Measurements from ENCODE around the gene CFAP77. TPM values are rescaled to one million over a fixed set of nuclear protein-coding genes. Genes with fewer than 3 reads are reported as not detected.

The CFAP77 gene
- total RNA-seq, 1 donor from 2014 or later = not detected

DNA sequence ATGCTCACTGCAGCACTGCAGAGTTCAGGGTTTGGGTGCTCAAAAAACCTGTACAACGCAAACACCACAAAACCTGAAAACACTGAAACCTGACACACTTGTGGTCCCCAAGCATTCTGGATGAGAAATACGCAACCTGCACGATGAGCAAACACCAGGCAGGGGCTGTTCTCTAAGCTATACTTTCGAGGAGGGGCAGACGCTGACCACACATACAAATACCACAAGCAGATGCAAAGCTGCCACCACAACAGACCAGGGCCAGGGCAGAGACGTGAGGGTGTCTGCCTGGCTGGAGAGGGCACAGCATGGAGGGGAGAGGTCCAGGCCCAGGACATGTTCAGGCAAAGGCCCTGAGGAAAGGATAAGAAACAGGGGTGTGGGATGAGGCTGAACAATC is 195.4 kb downstream of the CFAP77 start:
- no peak overlapping the region for H3K4me3 Mint-ChIP-seq
- H3K27ac Mint-ChIP-seq = no peak overlapping the region
- no peaks in the 10 kb centered on the region for H3K9me3 Mint-ChIP-seq
- no peaks in the 10 kb centered on the region for H3K27me3 Mint-ChIP-seq (ENCODE audit: insufficient read depth)
- H3K4me1 Mint-ChIP-seq (ENCODE audit: low read depth) = no peaks in the 10 kb centered on the region
- intact Hi-C loops (cut with micrococcal nuclease) = no loop called here
- H3K36me3 Mint-ChIP-seq (ENCODE audit: low read depth) = peaks cover 15% of the 10 kb centered on the region
- no peak for DNase-seq (ENCODE audit: low spot score)

DNA sequence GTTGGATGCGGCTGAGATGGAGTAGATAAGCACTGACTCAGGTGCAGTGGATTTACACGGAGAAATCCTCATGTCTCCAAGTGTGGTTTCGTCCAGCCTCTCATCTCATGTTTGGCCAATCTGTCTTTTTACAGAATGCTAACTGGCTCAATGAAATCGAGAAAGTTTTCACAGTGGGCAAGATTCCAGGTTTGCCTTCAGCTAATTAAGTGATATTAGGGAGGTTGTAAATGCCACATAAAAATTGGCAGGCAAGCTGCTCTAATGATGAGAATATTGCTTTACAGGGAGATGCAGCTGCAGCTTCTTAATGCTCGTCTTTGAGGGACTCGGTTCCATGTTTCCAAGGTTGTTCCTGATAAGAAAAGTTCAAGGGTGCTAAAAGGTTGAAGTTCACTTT is 196.1 kb downstream of the CFAP77 start:
- H3K27ac Mint-ChIP-seq = no peak overlapping the region

DNA sequence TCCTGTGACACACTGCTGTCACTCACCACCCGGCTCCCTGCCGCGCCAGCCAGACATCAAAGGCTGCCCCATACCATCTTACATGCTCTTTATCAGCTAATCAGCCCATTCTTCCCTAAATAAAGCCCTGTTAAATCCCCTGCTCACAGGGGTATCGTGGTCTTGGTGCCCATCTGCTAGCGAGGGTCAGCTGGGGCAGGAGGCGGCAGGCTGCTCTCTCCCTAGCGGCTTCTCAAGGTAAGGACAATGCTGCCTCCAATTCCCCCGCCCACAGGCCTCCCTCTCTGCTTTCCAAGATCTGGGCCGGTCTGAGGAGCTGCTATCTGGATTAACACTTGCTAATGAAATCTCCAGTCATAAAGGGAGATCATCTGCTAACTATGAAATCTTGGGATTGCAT is 199.2 kb downstream of the CFAP77 start:
- DNase-seq (ENCODE audit: low spot score) = no peak
- intact Hi-C loops (cut with micrococcal nuclease) = no loop called here
- Mint-ChIP-seq H3K4me1 (ENCODE audit: low read depth) (no peaks in the 10 kb centered on the region), H3K36me3 (ENCODE audit: low read depth) (peaks cover 23% of the 10 kb centered on the region), H3K27me3 (ENCODE audit: insufficient read depth) (no peaks in the 10 kb centered on the region), H3K9me3 (no peaks in the 10 kb centered on the region), H3K27ac (no peak overlapping the region), H3K4me3 (no peak overlapping the region)

More for the DNA sequence above, 196.1 kb downstream of the CFAP77 start:
- Mint-ChIP-seq H3K4me3 (no peak overlapping the region), H3K9me3 (no peaks in the 10 kb centered on the region), H3K4me1 (ENCODE audit: low read depth) (no peaks in the 10 kb centered on the region), H3K27me3 (ENCODE audit: insufficient read depth) (no peaks in the 10 kb centered on the region), H3K36me3 (ENCODE audit: low read depth) (peaks cover 20% of the 10 kb centered on the region)
- intact Hi-C loops (cut with micrococcal nuclease) = no loop called here
- no peak for DNase-seq (ENCODE audit: low spot score)

DNA sequence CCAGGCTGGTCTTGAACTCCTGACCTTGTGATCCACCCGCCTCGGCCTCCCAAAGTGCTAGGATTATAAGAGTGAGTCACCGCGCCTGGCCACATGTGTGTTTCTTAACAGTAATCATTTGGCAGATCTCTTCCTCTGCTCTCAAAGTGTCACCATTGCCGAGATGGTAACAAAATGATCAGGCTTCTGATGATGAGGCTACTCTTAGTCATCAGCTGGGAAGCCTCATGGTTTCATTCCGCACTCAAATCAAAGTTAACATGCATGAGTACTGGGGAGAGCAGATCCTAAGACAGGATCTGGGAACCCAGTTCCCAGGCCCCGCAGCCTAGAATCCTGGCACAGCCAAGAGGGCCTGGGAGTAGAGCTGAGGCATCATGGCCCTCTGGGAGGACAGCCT is 199.8 kb downstream of the CFAP77 start:
- intact Hi-C loops (cut with micrococcal nuclease) = no loop called here
- peaks cover 29% of the 10 kb centered on the region for H3K36me3 Mint-ChIP-seq (ENCODE audit: low read depth)

DNA sequence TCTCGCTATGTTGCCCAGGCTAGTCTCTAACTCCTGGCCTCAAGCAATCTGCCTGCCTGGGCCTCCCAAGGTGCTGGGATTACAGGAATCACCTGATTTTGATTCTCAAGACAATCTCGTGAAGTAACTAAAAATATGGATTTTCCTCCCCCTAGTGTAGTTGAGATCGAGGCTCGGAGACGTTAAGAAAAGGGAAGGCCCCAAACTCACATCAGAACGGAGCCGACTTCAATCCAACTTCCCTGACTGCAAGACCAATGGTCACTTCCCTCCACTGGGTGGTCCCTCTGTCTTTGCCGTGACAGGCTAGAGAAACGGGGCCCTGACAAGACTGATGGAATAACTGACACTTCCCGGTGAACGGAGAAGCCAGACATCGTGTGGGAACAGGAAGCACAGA is 200.7 kb downstream of the CFAP77 start:
- no peak overlapping the region for H3K4me3 Mint-ChIP-seq
- H3K4me1 Mint-ChIP-seq (ENCODE audit: low read depth) = no peaks in the 10 kb centered on the region
- H3K27me3 Mint-ChIP-seq (ENCODE audit: insufficient read depth) = no peaks in the 10 kb centered on the region
- no peaks in the 10 kb centered on the region for H3K9me3 Mint-ChIP-seq
- DNase-seq (ENCODE audit: low spot score) = no peak
- peak overlapping the region; percentile 18 for H3K27ac Mint-ChIP-seq
- intact Hi-C loops (cut with micrococcal nuclease) = no loop called here
- peaks cover 25% of the 10 kb centered on the region for H3K36me3 Mint-ChIP-seq (ENCODE audit: low read depth)

More for the DNA sequence above, 199.8 kb downstream of the CFAP77 start:
- Mint-ChIP-seq H3K27me3 (ENCODE audit: insufficient read depth) (no peaks in the 10 kb centered on the region), H3K4me3 (no peak overlapping the region), H3K4me1 (ENCODE audit: low read depth) (no peaks in the 10 kb centered on the region), H3K9me3 (no peaks in the 10 kb centered on the region), H3K27ac (no peak overlapping the region)
- DNase-seq (ENCODE audit: low spot score) = no peak

DNA sequence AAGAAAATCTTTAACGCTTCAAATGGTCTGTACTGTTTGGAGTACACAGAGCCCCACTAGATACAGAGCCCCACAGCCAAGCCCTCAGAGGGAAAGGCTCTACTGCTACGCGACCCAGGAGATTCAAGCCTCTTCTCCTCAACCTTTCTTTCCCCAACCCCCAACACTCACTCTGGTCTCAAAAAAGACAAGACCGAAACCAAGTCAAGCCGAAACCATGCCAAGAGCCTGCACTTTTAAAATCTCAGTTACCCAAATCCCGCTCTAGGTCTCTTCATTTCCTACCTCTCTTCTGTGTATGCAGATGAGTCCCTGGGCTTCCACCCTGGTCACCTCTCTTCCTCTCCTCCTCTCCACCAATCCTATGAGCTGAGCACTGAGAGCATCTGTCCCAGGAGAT is 204.3 kb downstream of the CFAP77 start:
- no peaks in the 10 kb centered on the region for H3K4me1 Mint-ChIP-seq (ENCODE audit: low read depth)
- intact Hi-C loops (cut with micrococcal nuclease) = no loop called here
- no peak overlapping the region for H3K4me3 Mint-ChIP-seq
- H3K27ac Mint-ChIP-seq = no peak overlapping the region
- no peaks in the 10 kb centered on the region for H3K9me3 Mint-ChIP-seq
- no peaks in the 10 kb centered on the region for H3K27me3 Mint-ChIP-seq (ENCODE audit: insufficient read depth)
- DNase-seq (ENCODE audit: low spot score) = no peak
- peaks cover 39% of the 10 kb centered on the region for H3K36me3 Mint-ChIP-seq (ENCODE audit: low read depth)

DNA sequence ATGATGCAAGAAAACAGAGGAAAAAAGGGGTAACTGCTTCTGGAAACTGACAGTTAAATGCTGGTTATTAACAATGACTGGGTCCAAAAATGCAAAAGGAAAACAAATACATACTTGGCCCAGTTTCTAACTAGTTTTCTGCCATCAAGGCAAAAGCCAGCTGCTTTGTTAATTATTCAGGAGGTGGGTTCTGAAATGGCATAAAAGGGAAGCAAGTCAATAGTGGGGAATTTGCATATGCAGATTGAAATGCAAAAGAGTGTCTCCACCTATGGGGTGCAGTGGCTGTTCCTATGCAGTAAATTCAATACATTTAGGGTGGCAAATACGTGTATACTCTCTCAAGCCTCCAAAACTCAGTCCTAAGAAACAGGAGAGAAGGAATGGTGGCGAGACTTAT is 205.8 kb downstream of the CFAP77 start:
- H3K4me1 Mint-ChIP-seq (ENCODE audit: low read depth) = no peaks in the 10 kb centered on the region
- no peak for DNase-seq (ENCODE audit: low spot score)
- intact Hi-C loops (cut with micrococcal nuclease) = no loop called here
- no peaks in the 10 kb centered on the region for H3K27me3 Mint-ChIP-seq (ENCODE audit: insufficient read depth)
- peaks cover 31% of the 10 kb centered on the region for H3K36me3 Mint-ChIP-seq (ENCODE audit: low read depth)
- H3K27ac Mint-ChIP-seq = no peak overlapping the region
- H3K4me3 Mint-ChIP-seq = no peak overlapping the region
- H3K9me3 Mint-ChIP-seq = no peaks in the 10 kb centered on the region

DNA sequence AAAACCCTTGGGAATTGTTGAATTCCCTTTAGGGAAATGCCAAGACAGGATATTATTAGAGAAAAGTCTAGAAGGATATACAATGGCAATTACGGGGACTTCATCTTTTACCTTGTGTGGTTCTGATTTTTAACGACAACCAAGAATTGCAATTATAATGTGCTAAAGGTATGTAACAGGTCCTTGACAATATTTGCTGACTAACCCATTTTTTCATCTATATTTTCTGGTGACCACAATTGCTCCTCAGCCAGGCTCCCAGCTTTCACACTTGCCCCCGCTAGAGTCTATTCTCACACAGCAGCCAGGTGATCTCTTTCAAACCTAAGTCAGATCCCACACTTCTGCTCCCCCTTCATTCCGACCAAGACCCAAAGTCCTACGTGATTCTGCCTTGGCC is 206.7 kb downstream of the CFAP77 start:
- DNase-seq (ENCODE audit: low spot score) = no peak
- H3K4me3 Mint-ChIP-seq = no peak overlapping the region
- H3K4me1 Mint-ChIP-seq (ENCODE audit: low read depth) = no peaks in the 10 kb centered on the region
- intact Hi-C loops (cut with micrococcal nuclease) = no loop called here
- peaks cover 29% of the 10 kb centered on the region for H3K36me3 Mint-ChIP-seq (ENCODE audit: low read depth)
- no peak overlapping the region for H3K27ac Mint-ChIP-seq
- no peaks in the 10 kb centered on the region for H3K27me3 Mint-ChIP-seq (ENCODE audit: insufficient read depth)
- no peaks in the 10 kb centered on the region for H3K9me3 Mint-ChIP-seq

DNA sequence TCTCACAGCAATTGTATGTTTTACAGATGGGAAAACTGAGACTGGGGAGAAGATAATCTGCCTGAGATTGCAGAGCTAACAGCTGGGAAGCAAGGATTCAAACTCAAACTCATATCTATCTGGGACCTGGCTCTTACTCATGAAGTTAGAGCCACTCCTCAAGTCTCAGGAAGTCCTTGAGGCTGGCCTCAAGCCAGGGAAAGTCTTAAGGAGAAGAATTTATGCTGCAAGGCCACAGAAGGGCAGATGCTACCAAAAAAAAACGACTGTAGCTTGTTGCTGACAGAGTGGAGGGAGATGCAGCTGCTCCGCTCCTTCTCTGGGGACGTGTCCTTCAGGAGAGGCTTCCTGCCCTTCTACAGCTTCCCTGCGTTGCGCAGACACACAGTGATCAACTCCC is 212.1 kb downstream of the CFAP77 start:
- Mint-ChIP-seq H3K27ac (no peak overlapping the region), H3K4me3 (no peak overlapping the region), H3K9me3 (no peaks in the 10 kb centered on the region), H3K36me3 (ENCODE audit: low read depth) (peaks cover 20% of the 10 kb centered on the region), H3K4me1 (ENCODE audit: low read depth) (no peaks in the 10 kb centered on the region), H3K27me3 (ENCODE audit: insufficient read depth) (no peaks in the 10 kb centered on the region)
- intact Hi-C loops (cut with micrococcal nuclease) = no loop called here
- no peak for DNase-seq (ENCODE audit: low spot score)

Other genes starting within 250 kb of the CFAP77 start
- 4.6 and 6.2 TPM in 2 replicates for gene NTNG2, start 248.2 kb upstream of the CFAP77 start, total RNA-seq
- gene SETX, start 55.2 kb upstream of the CFAP77 start, total RNA-seq = 47.4 and 49.6 TPM in 2 replicates
- 33.1 and 33.3 TPM in 2 replicates for gene TTF1, start 3.4 kb upstream of the CFAP77 start, total RNA-seq
- gene BARHL1, start 172.4 kb downstream of the CFAP77 start, total RNA-seq = not detected in 2 replicates